Testis (tissue), 3 donors: ENCODE measurements around the gene SH3RF3. TPM values are rescaled to one million over a fixed set of nuclear protein-coding genes. Genes with fewer than 3 reads are reported as not detected.

Source experiments
- DNase-seq: peaks from one replicate; pipeline ENCODE4 v3.0.0-alpha.2; 2019
- H3K27ac ChIP-seq, 2 donors: fragments of 200-600 bp; sonication (generic); one replicate each; pipeline ENCODE4 v1.5.1; 2019
- H3K27me3 ChIP-seq: fragments of 200-600 bp; sonication (generic); one replicate; pipeline ENCODE4 v1.5.1; 2019
- H3K36me3 ChIP-seq: fragments of 200-600 bp; sonication (generic); one replicate; pipeline ENCODE4 v1.5.1; 2017; ENCODE audit warnings: low read depth; ENCODE audit errors: missing control alignments
- H3K4me1 ChIP-seq: fragments of 200-600 bp; sonication (generic); one replicate; pipeline ENCODE4 v1.5.1; 2019
- H3K4me3 ChIP-seq, 2 donors: fragments of 200-600 bp; sonication (generic); one replicate each; pipeline ENCODE4 v1.5.1; 2017 to 2019
- H3K9me3 ChIP-seq: fragments of 200-600 bp; sonication (generic); one replicate; pipeline ENCODE4 v1.5.1; 2017
- CTCF ChIP-seq, 3 experiments: fragments of 450-650 bp in 2 of 3; fragments of 200-600 bp in 1 of 3; sonication (generic) in 1 of 3; IDR thresholded peaks; one replicate each; pipeline ENCODE4 v1.5.1; 2016 to 2019; ENCODE audit warnings: antibody characterized with exemption in 3 of 3, mild to moderate bottlenecking in 2 of 3, moderate library complexity in 1 of 3
- POLR2A ChIP-seq: fragments of 450-650 bp; IDR thresholded peaks from one replicate; pipeline ENCODE4 v1.6.1; 2017; ENCODE audit warnings: antibody characterized with exemption, mild to moderate bottlenecking, moderate library complexity
- WGBS, 2 donors: methylation state at CpG; one replicate each; pipeline ENCODE4 v1.1.5; 2018; 5-methylcytosine and 5-hydroxymethylcytosine counted together
- intact Hi-C: fragments of 100-400 bp; cut with DNase I; formaldehyde crosslinking; loops from one replicate; pipeline ENCODE4 v1.15.1; 2023; ENCODE audit warnings: low total_unique reads
- polyA plus RNA-seq: library from polyadenylated mRNA; stranded (reverse); fragments of 350-450 nt; fragmentation: Illumina TruSeq; extraction: RNeasy Lipid Tissue Mini Kit (QIAGEN cat#74804); gene quantifications from one replicate; pipeline ENCODE4 v1.2.3, GENCODE V29; 2014; ENCODE audit warnings: low read depth, low replicate concordance; ENCODE audit not compliant: insufficient read depth
- total RNA-seq, 2 donors: library from RNA; depleted of rRNA; stranded (reverse); fragments of >200 nt; gene quantifications; one replicate each; pipeline ENCODE4 v1.2.3, GENCODE V29; 2016

SH3RF3 gene
- total and polyA plus RNA-seq, 3 donors from 2014 or later: 9.3 to 20.1 (median 16.5) TPM

- intact Hi-C loops: no loop called here
- H3K4me1 ChIP-seq: no peaks in the 10 kb centered on the region
- no peak for DNase-seq
- H3K36me3 ChIP-seq: no peaks in the 10 kb centered on the region
- no peak overlapping the region for H3K4me3 ChIP-seq
- H3K27me3 ChIP-seq: no peaks in the 10 kb centered on the region
- H3K9me3 ChIP-seq: no peaks in the 10 kb centered on the region
- TF ChIP-seq CTCF (IDR thresholded peaks at IDR 0.05) (no peak), POLR2A (no peak)
- 93 to 94% methylated on average over 15 to 16 of the region's 16 CpGs for WGBS, 2 donors
- H3K27ac ChIP-seq: no peak overlapping the region
Measured at GRCh38 chr2:109527846-109528705, 399.1 kb downstream of the SH3RF3 start.

- Histone ChIP-seq H3K9me3 (no peaks in the 10 kb centered on the region), H3K36me3 (no peaks in the 10 kb centered on the region), H3K4me1 (no peaks in the 10 kb centered on the region), H3K27ac (no peak overlapping the region), H3K4me3 (no peak overlapping the region), H3K27me3 (no peaks in the 10 kb centered on the region)
- 80 to 92% methylated on average over 14 to 21 of the region's 21 CpGs for WGBS, 2 donors
- peak; percentile 10 for DNase-seq
- intact Hi-C loops: no loop called here
- TF ChIP-seq CTCF (IDR thresholded peaks at IDR 0.05) (no peak), POLR2A (no peak)
Measured at GRCh38 chr2:109528811-109529501, 400.0 kb downstream of the SH3RF3 start.

GRCh38 chr2:109529532-109530449 is 400.8 kb downstream of the SH3RF3 start:
- Histone ChIP-seq H3K27ac (no peak overlapping the region), H3K4me1 (no peaks in the 10 kb centered on the region), H3K4me3 (no peak overlapping the region), H3K27me3 (no peaks in the 10 kb centered on the region), H3K36me3 (no peaks in the 10 kb centered on the region), H3K9me3 (no peaks in the 10 kb centered on the region)
- DNase-seq: peak; percentile 14
- 84 to 86% methylated on average over 16 of the region's 16 CpGs for WGBS, 2 donors
- intact Hi-C loops: no loop called here
- no peak for TF ChIP-seq CTCF (IDR thresholded peaks at IDR 0.05)
- no peak for TF ChIP-seq POLR2A

GRCh38 chr2:109530712-109531111 is 401.7 kb downstream of the SH3RF3 start:
- no peak overlapping the region for H3K4me3 ChIP-seq
- no peaks in the 10 kb centered on the region for H3K9me3 ChIP-seq
- WGBS, 2 donors: 77 to 80% methylated on average over 6 of the region's 6 CpGs
- intact Hi-C loops: no loop called here
- H3K27ac ChIP-seq: no peak overlapping the region
- H3K4me1 ChIP-seq: no peaks in the 10 kb centered on the region
- TF ChIP-seq POLR2A: no peak
- TF ChIP-seq CTCF (IDR thresholded peaks at IDR 0.05): no peak
- no peaks in the 10 kb centered on the region for H3K27me3 ChIP-seq
- H3K36me3 ChIP-seq: no peaks in the 10 kb centered on the region
- no peak for DNase-seq
